ENCODE data around the gene ANKRD33B. TPM values are rescaled to one million over a fixed set of nuclear protein-coding genes. Genes with fewer than 3 reads are reported as not detected.

Gene ANKRD33B
- total and polyA plus RNA-seq, 2 of the 13 experiments (the other 11 are each of a cell fraction or from before 2014, with no cell fraction given): 0.02 TPM; not detected in 1

DNA sequence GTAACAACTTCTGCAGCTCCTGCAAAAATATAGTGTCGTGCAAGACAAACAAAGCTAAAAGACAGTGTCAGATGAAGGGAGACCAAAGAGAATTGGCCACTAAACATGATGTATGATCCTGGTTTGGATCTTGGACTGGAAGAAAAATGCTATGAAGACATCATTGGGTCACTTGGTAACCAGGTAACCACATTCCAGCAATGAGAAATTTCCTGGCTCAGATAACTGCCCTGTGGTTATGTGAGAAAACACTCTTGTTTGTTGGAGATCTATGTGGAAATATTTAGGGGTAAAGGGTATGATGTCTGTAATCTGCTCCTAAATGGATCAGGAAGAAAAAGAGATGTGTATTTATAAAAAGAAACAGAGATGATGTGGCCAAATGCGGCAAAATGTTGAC lies 45.5 kb upstream of the ANKRD33B start (continued):
- TF ChIP-seq, protein P1, sequence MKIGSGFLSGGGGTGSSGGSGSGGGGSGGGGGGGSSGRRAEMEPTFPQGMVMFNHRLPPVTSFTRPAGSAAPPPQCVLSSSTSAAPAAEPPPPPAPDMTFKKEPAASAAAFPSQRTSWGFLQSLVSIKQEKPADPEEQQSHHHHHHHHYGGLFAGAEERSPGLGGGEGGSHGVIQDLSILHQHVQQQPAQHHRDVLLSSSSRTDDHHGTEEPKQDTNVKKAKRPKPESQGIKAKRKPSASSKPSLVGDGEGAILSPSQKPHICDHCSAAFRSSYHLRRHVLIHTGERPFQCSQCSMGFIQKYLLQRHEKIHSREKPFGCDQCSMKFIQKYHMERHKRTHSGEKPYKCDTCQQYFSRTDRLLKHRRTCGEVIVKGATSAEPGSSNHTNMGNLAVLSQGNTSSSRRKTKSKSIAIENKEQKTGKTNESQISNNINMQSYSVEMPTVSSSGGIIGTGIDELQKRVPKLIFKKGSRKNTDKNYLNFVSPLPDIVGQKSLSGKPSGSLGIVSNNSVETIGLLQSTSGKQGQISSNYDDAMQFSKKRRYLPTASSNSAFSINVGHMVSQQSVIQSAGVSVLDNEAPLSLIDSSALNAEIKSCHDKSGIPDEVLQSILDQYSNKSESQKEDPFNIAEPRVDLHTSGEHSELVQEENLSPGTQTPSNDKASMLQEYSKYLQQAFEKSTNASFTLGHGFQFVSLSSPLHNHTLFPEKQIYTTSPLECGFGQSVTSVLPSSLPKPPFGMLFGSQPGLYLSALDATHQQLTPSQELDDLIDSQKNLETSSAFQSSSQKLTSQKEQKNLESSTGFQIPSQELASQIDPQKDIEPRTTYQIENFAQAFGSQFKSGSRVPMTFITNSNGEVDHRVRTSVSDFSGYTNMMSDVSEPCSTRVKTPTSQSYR (CRISPR knock-in tag; IDR thresholded peaks at IDR 0.05; ENCODE audit: borderline replicate concordance): no peak
- no peak for TF ChIP-seq ZNF10 (CRISPR knock-in tag; IDR thresholded peaks at IDR 0.05; ENCODE audit: borderline replicate concordance, low read depth)
- no peak for TF ChIP-seq ARNT2 (CRISPR knock-in tag; IDR thresholded peaks at IDR 0.05; ENCODE audit: low read depth)
- no peak for TF ChIP-seq TMF1 (CRISPR knock-in tag; IDR thresholded peaks at IDR 0.05; ENCODE audit: low read depth)
- no peak for TF ChIP-seq TOPORS (CRISPR knock-in tag; IDR thresholded peaks at IDR 0.05)
- TF ChIP-seq ZNF136 (CRISPR knock-in tag; IDR thresholded peaks at IDR 0.05; ENCODE audit: low read depth): no peak
- no peak for TF ChIP-seq MED1 (CRISPR knock-in tag; IDR thresholded peaks at IDR 0.05)
- no peak for TF ChIP-seq ZFP82 (CRISPR knock-in tag; IDR thresholded peaks at IDR 0.05; ENCODE audit: borderline replicate concordance)
- no peak for TF ChIP-seq ZBTB7B (CRISPR knock-in tag; IDR thresholded peaks at IDR 0.05)

DNA sequence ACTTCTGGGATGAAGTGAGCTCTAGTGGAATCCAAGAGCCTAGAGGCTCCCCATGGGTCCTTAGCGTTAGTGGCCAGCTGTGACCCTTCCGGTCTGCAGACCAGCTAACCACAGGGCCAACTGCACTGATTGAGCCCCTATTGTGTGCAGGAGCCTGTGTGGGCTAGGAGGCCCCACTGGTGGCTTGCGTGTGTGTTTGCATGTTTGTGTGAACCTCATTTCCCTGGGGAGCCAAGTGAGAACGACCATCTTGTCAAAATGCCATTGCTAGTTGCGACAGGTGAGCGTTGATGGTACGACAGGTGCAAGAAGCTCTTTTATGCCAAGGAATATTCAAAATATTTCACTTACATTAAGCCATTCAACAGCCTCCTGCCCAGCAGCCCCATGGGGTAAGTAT lies 44.1 kb upstream of the ANKRD33B start:
- Histone ChIP-seq H4K20me1 (ENCODE audit: insufficient read depth, low read length) (no peaks in the 10 kb centered on the region), H3K27ac (ENCODE audit: extremely low read length, insufficient read depth, low read length) (no peak overlapping the region), H3K36me3 (replicated peaks in 1 of 2; ENCODE audit: control insufficient read depth in 1 of 2, insufficient read depth in 2 of 2, low read length in 2 of 2) (no peaks in the 10 kb centered on the region), H3K4me2 (ENCODE audit: low read depth, low read length) (no peak overlapping the region), H3K79me2 (ENCODE audit: insufficient read depth, low read length) (no peaks in the 10 kb centered on the region), H3K9me3 (ENCODE audit: low read length) (no peaks in the 10 kb centered on the region), H3K4me1 (ENCODE audit: insufficient read depth, low read length) (no peaks in the 10 kb centered on the region), H3K27me3 (ENCODE audit: control insufficient read depth in 1 of 2, insufficient read depth in 2 of 2, low read length in 2 of 2) (peaks cover 0 to under 1% of the 10 kb centered on the region in 2 experiments; a peak in 2 of 5 replicates), H3K9ac (ENCODE audit: insufficient read depth, low read depth, low read length) (no peak overlapping the region), H3K4me3 (replicated peaks in 1 of 3; ENCODE audit: insufficient read depth in 1 of 3, low read depth in 2 of 3, low read length in 3 of 3) (no peak overlapping the region), H2AFZ (ENCODE audit: low read length) (no peak overlapping the region)
- no peak for DNase-seq (ENCODE audit: low spot score)
- ChIA-PET POLR2A (no interaction called here), CTCF (ENCODE audit: low intra/inter-chr PET ratio, low total read pairs) (no interaction called here)
- no peak for ATAC-seq
- 65% methylated on average over 7 of the region's 7 CpGs for WGBS (ENCODE audit: low lambda C conversion rate)
- intact Hi-C loops (cut with micrococcal nuclease; ENCODE audit: unreplicated experiment): no loop called here
- BruUV-seq (replicated peaks): no TSS peak
- FAIRE-seq: no peak
- no peak for TF ChIP-seq NFKBIZ (CRISPR knock-in tag; IDR thresholded peaks at IDR 0.05)
- TF ChIP-seq, protein P2, sequence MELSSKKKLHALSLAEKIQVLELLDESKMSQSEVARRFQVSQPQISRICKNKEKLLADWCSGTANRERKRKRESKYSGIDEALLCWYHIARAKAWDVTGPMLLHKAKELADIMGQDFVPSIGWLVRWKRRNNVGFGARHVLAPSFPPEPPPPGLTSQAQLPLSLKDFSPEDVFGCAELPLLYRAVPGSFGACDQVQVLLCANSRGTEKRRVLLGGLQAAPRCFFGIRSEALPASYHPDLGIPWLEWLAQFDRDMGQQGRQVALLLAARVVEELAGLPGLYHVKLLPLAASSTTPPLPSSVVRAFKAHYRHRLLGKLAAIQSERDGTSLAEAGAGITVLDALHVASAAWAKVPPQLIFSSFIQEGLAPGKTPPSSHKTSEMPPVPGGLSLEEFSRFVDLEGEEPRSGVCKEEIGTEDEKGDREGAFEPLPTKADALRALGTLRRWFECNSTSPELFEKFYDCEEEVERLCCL (CRISPR knock-in tag; IDR thresholded peaks at IDR 0.05; ENCODE audit: borderline replicate concordance): no peak
- in situ Hi-C loops (cut with HindIII; ENCODE audit: extremely low pct_ligation_motif_present, low pct_unique_long_range_greater_than_20kb): no loop called here
